Measurements from ENCODE around the gene HOXC10.

GRCh38 chr12:54033106-54033979 lies 48.4 kb downstream of the HOXC10 start:
- TF ChIP-seq CTCF (IDR thresholded peaks at IDR 0.05), result no peak
- TF ChIP-seq POLR2A (IDR thresholded peaks at IDR 0.05), result no peak
